Endodermal cell (in vitro differentiated cells): ENCODE results near the gene ABTB2. TPM values are rescaled to one million over a fixed set of nuclear protein-coding genes. Genes with fewer than 3 reads are reported as not detected.
A peak's percentile ranks its signal among the peaks of the same experiment; 100 is the strongest.

Experiments used
- DNase-seq: peaks from one replicate; pipeline ENCODE4 v3.0.0-alpha.2; 2017
- H3K27ac ChIP-seq: 2 replicates; pipeline ENCODE4 v1.5.1; 2013; ENCODE audit warnings: mild to moderate bottlenecking, low read depth, low read length, moderate library complexity
- H3K27me3 ChIP-seq: 2 replicates; pipeline ENCODE4 v1.6.1; 2013; ENCODE audit warnings: mild to moderate bottlenecking, low read length, moderate library complexity; ENCODE audit not compliant: insufficient read depth, control insufficient read depth, poor library complexity, severe bottlenecking
- H3K36me3 ChIP-seq: 2 replicates; pipeline ENCODE4 v1.7.0; 2013; ENCODE audit warnings: mild to moderate bottlenecking, low read length, moderate library complexity; ENCODE audit not compliant: control insufficient read depth, insufficient read depth
- H3K4me1 ChIP-seq: one replicate; pipeline ENCODE4 v1.7.0; 2013; ENCODE audit warnings: low read length; ENCODE audit not compliant: control insufficient read depth, insufficient read depth
- H3K4me3 ChIP-seq: 2 replicates; pipeline ENCODE4 v1.5.1; 2013; ENCODE audit warnings: mild to moderate bottlenecking, low read length, moderate library complexity
- H3K9ac ChIP-seq: 2 replicates; pipeline ENCODE4 v1.6.1; 2013; ENCODE audit warnings: mild to moderate bottlenecking, low read length, moderate library complexity; ENCODE audit not compliant: poor library complexity, severe bottlenecking; ENCODE audit errors: extremely low read depth
- H3K9me3 ChIP-seq: 2 replicates; pipeline ENCODE4 v1.6.1; 2013; ENCODE audit warnings: mild to moderate bottlenecking, low read length, moderate library complexity; ENCODE audit not compliant: control insufficient read depth
- H3K27ac Mint-ChIP-seq: 2 replicates; pipeline ENCODE4 v1.8.0; 2020; ENCODE audit warnings: mixed read lengths
- H3K27me3 Mint-ChIP-seq: 2 replicates; pipeline ENCODE4 v1.8.0; 2021; ENCODE audit warnings: mild to moderate bottlenecking, mixed read lengths; ENCODE audit not compliant: insufficient read depth
- H3K36me3 Mint-ChIP-seq: 2 replicates; pipeline ENCODE4 v1.8.0; 2020; ENCODE audit warnings: low read depth, mixed read lengths
- H3K4me1 Mint-ChIP-seq: 2 replicates; pipeline ENCODE4 v1.8.0; 2020; ENCODE audit warnings: mixed read lengths
- H3K4me3 Mint-ChIP-seq: 2 replicates; pipeline ENCODE4 v1.8.0; 2020; ENCODE audit warnings: mild to moderate bottlenecking, moderate library complexity, mixed read lengths
- H3K9me3 Mint-ChIP-seq: 2 replicates; pipeline ENCODE4 v1.8.0; 2020; ENCODE audit warnings: mild to moderate bottlenecking, mixed read lengths
- WGBS, 2 experiments: methylation state at CpG; one replicate each; pipeline versions ENCODE4 v1.1.5 to v1.1.7; 2013; ENCODE audit warnings: missing lambda C conversion rate in 2 of 2, mixed read lengths in 1 of 2; ENCODE audit not compliant: insufficient coverage in 1 of 2, insufficient read length in 1 of 2; 5-methylcytosine and 5-hydroxymethylcytosine counted together
- total RNA-seq, 2 donors: library from RNA; stranded (reverse); fragmentation: NEBNext Ultra II Directional in 1 of 2; extraction: Animal tissue kit (Norgen Biotek cat#: 25700) in 1 of 2; gene quantifications; 2 replicates in 1 of 2; 3 replicates in 1 of 2; pipeline ENCODE4 v1.2.1, GENCODE V29; 2021
- TF ChIP-seq, protein P1 (sequence below): fragments of 200-600 bp; sonication (generic); conservative IDR thresholded peaks from 2 replicates; pipeline ENCODE4 v1.5.0; 2021; ENCODE audit warnings: antibody characterized with exemption, mild to moderate bottlenecking

Gene ABTB2
- total RNA-seq, 2 donors from 2014 or later: 2.9 to 5.2 TPM

GRCh38 chr11:34205326-34206035, 152.3 kb downstream of the ABTB2 start:
- H3K4me3 ChIP-seq: no peak overlapping the region
- no peak for DNase-seq
- Mint-ChIP-seq H3K4me1 (peaks cover 26% of the 10 kb centered on the region), H3K9me3 (no peaks in the 10 kb centered on the region), H3K27me3 (peaks cover 6% of the 10 kb centered on the region), H3K36me3 (no peaks in the 10 kb centered on the region), H3K4me3 (no peak overlapping the region), H3K27ac (no peak overlapping the region)
- peaks cover 12% of the 10 kb centered on the region for H3K36me3 ChIP-seq
- H3K27ac ChIP-seq: no peak overlapping the region
- TF ChIP-seq, protein P1, sequence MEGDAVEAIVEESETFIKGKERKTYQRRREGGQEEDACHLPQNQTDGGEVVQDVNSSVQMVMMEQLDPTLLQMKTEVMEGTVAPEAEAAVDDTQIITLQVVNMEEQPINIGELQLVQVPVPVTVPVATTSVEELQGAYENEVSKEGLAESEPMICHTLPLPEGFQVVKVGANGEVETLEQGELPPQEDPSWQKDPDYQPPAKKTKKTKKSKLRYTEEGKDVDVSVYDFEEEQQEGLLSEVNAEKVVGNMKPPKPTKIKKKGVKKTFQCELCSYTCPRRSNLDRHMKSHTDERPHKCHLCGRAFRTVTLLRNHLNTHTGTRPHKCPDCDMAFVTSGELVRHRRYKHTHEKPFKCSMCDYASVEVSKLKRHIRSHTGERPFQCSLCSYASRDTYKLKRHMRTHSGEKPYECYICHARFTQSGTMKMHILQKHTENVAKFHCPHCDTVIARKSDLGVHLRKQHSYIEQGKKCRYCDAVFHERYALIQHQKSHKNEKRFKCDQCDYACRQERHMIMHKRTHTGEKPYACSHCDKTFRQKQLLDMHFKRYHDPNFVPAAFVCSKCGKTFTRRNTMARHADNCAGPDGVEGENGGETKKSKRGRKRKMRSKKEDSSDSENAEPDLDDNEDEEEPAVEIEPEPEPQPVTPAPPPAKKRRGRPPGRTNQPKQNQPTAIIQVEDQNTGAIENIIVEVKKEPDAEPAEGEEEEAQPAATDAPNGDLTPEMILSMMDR: no peak
- 70 to 100% methylated on average over 2 to 4 of the region's 4 CpGs for WGBS, 2 experiments
- no peaks in the 10 kb centered on the region for H3K27me3 ChIP-seq
- H3K9ac ChIP-seq: no peak overlapping the region
- H3K4me1 ChIP-seq: peaks cover 11% of the 10 kb centered on the region
- no peaks in the 10 kb centered on the region for H3K9me3 ChIP-seq

DNA sequence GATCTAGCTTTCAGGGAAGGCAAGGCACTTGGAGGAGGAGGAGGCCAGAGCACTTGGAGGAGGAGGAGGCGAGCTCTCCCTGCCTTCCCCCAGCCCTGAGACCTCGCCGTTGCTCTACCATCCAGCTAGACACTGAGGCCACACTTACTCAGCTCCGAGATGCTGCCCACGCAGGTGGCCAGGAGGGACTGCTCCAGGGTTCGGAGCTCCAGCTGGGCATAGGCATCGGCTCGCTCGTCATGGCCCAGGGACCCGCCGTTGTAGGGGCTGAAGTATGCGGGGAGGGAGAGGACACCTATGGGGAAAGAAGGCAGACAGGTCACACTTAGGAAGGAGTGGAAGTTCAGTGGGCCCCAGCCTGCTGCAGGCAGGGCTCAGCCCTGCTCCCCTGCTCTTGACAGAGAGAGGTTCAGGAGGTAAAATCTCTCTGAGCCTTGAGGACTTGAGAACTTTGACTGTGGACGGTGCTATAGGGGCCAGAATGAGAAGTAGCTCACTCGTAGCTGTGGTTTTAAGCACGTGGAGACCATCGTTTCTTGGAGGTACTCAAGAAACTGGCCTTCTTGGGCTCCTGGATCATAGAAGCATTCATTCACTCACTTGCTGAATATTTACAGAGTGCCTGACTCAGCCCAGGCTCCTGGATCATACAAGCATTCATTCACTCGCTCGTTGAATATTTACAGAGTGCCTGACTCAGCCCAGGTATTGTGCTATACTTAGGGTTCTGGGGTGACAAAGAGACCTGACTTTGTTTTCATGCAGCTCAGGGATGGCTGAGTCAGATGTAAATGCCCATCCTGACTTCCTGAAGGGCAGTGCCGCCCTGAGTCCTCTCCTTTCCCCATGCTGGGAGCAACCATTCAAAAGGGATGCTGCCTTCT, 153.2 kb downstream of the ABTB2 start:
- Mint-ChIP-seq H3K4me1 (peaks cover 26% of the 10 kb centered on the region), H3K27ac (no peak overlapping the region), H3K27me3 (peaks cover 6% of the 10 kb centered on the region), H3K36me3 (no peaks in the 10 kb centered on the region), H3K9me3 (no peaks in the 10 kb centered on the region), H3K4me3 (no peak overlapping the region)
- Histone ChIP-seq H3K27ac (no peak overlapping the region), H3K27me3 (no peaks in the 10 kb centered on the region), H3K9ac (no peak overlapping the region), H3K36me3 (peaks cover 12% of the 10 kb centered on the region), H3K4me1 (peaks cover 11% of the 10 kb centered on the region), H3K9me3 (no peaks in the 10 kb centered on the region), H3K4me3 (no peak overlapping the region)
- no peak for DNase-seq
- TF ChIP-seq, protein P1: no peak
- 79 to 80% methylated on average over 12 to 19 of the region's 19 CpGs for WGBS, 2 experiments

DNA sequence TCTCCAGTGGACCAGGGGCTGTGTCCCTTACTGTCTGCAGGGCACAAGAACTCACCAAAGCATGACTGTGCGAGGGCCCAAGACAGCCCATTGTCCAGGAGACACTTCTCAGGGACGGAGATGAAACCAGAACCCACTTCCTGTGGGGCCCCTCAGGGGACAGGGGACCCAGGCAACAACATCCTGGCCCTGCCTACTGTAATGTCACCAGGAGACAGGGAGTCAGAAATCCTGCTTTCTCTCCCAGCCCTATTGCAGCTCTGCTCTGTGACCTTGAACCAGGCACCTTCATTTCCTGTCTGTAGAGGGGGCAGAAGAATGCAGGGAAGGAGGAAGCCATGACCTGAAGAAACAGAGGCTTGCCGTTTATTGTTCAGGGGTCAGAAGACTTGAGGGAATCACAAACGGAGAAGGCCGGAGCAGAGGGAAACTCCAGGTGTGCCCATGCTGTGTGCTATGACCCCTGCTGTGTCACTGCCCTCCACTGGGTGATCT, 154.4 kb downstream of the ABTB2 start:
- peaks cover under 1% of the 10 kb centered on the region for H3K27me3 Mint-ChIP-seq
- Histone ChIP-seq H3K27ac (no peak overlapping the region), H3K4me3 (no peak overlapping the region), H3K4me1 (peaks cover 11% of the 10 kb centered on the region), H3K9ac (no peak overlapping the region), H3K27me3 (no peaks in the 10 kb centered on the region), H3K36me3 (peaks cover 12% of the 10 kb centered on the region), H3K9me3 (no peaks in the 10 kb centered on the region)
- no peaks in the 10 kb centered on the region for H3K9me3 Mint-ChIP-seq
- no peak overlapping the region for H3K4me3 Mint-ChIP-seq
- no peak for DNase-seq
- no peaks in the 10 kb centered on the region for H3K36me3 Mint-ChIP-seq
- peaks cover 26% of the 10 kb centered on the region for H3K4me1 Mint-ChIP-seq
- TF ChIP-seq, protein P1: peak; percentile 27
- 88 to 89% methylated on average over 3 to 5 of the region's 5 CpGs for WGBS, 2 experiments
- H3K27ac Mint-ChIP-seq: no peak overlapping the region
